CD4-positive, alpha-beta T cell treated with Interleukin-4 for 1 hour (primary cell): ENCODE results near the gene GEN1.
A peak's percentile ranks its signal among the peaks of the same experiment; 100 is the strongest.

Source experiments
- DNase-seq, 2 donors: peaks; one replicate each; pipeline ENCODE4 v3.0.0-alpha.2; 2020 to 2022

The GEN1 gene, protein sequence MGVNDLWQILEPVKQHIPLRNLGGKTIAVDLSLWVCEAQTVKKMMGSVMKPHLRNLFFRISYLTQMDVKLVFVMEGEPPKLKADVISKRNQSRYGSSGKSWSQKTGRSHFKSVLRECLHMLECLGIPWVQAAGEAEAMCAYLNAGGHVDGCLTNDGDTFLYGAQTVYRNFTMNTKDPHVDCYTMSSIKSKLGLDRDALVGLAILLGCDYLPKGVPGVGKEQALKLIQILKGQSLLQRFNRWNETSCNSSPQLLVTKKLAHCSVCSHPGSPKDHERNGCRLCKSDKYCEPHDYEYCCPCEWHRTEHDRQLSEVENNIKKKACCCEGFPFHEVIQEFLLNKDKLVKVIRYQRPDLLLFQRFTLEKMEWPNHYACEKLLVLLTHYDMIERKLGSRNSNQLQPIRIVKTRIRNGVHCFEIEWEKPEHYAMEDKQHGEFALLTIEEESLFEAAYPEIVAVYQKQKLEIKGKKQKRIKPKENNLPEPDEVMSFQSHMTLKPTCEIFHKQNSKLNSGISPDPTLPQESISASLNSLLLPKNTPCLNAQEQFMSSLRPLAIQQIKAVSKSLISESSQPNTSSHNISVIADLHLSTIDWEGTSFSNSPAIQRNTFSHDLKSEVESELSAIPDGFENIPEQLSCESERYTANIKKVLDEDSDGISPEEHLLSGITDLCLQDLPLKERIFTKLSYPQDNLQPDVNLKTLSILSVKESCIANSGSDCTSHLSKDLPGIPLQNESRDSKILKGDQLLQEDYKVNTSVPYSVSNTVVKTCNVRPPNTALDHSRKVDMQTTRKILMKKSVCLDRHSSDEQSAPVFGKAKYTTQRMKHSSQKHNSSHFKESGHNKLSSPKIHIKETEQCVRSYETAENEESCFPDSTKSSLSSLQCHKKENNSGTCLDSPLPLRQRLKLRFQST

GRCh38 chr2:17753803-17754663 lies at the start of gene GEN1, which contains the start of gene SMC6:
GEN1 (plus strand) TSS chr2:17754138; CDS start chr2:17759944, 5,806 bp downstream.
SMC6 (minus strand) TSS chr2:17753810; CDS start chr2:17745946, 7,864 bp downstream.
- peak; percentile 90 to 93 for DNase-seq

DNA sequence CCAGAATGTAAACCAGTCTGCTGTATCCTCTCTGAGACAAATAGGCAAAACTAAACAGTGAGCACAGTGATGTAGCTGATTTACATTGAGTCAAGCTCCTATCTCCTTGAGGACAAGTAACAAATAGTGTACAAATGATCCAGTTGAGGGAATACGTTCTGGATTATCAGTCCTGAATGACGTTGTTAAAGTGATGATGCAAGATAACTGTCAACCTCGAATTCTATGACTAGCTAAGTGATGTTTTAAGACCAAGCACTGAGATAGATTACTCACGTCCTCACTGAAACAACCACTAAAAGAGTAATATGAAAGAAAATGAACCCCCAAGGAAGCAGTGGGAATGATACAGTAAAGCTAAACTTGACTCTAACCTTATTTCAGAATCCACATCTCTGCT lies 47.1 kb upstream of the GEN1 start:
- DNase-seq = no peak

GRCh38 chr2:17708501-17708900 lies 45.4 kb upstream of the GEN1 start:
- DNase-seq = no peak

DNA sequence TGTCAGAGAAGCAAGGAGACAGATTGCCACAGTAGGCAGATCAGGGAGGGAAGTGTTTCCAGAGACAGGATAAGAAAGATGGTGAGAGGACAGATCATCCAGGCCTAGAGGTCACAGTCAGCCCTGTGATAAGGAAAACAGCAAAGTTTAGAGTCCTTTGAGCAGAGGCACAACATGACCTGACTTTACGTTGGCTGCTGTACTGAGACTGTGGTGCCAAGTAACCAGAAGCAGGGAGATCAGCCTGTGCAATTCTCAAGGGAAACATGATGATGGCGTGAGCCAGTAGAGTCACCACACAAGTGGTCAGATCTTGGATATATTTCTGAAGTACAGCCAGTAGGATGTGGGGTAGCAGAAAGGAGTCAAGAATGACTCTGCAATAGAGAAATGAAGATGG lies 44.0 kb upstream of the GEN1 start:
- DNase-seq = no peak

DNA sequence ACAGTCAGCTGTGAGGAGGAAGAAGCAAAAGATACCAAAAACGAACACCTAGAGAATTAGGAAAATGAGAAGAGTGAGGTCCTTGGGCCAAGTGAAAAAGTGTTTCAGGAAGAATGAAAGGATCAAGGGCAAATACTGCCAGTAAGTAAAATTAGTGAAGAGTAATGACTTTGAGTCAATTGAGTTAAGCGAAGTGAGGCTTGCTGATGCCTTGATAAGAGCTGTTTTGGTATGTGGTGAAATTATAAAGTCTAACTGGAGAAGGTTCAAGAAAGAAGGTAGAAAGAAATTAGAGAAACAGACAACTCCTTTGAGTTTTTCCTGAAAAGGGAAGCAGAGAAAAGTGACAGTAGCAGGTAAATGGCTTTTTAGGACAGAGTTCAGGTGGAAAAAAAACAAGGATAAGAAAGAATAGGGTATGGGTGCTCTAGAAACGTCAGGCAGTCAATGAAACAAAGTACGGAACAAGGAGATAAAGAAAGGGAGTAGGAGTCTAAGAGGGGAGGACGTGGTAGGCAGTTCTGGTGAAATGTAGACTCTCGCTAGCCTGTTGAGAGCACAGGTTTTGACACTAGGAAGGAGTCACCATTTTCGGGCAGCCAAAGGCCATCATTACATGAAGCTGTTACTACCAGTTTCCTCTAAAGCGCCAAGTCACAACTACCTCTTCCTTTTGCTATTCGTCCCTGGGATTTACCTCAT lies 43.2 kb upstream of the GEN1 start:
- DNase-seq = no peak

GRCh38 chr2:17713291-17713690 lies 40.6 kb upstream of the GEN1 start:
- no peak for DNase-seq

DNA sequence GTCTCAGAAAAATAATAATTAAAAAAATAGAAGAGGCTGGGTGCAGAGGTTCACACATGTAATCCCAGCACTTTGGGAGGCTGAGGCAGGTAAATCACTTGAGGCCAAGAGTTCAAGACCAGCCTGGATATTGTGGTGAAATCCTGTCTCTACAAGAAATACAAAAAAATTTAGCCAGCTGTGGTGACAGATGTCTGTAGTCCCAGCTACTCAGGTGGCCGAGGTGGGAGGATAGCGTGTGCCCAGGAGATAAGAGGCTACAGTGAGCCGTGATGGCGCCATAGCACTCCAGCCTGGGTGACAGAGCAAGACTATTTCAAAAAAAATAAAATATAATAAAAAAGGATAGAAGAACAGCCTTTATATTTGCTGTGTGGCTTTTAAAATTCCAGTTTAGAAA lies 36.3 kb upstream of the GEN1 start:
- DNase-seq = no peak

DNA sequence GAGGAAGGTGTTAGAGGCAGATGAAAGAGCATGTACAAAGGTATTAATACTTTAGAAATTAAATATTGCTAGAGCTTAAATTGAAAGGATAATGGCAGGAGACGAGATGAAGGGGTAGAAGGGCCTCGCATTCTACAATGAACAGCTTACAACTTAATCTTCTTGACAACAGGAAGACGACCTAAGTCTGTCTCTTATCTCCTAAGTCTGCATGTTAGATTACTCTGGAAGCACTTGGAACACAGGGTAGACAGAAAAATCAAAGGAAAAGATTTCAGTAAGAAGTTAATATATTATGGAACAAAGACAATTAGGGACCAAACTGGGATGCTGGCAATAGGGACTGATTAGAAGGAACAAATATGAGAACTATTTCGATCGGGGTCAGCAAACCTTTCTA lies 35.2 kb upstream of the GEN1 start:
- DNase-seq = no peak

GRCh38 chr2:17719562-17720371 lies 34.2 kb upstream of the GEN1 start:
- peak in 1 of 2 donors; percentile 31 for DNase-seq

DNA sequence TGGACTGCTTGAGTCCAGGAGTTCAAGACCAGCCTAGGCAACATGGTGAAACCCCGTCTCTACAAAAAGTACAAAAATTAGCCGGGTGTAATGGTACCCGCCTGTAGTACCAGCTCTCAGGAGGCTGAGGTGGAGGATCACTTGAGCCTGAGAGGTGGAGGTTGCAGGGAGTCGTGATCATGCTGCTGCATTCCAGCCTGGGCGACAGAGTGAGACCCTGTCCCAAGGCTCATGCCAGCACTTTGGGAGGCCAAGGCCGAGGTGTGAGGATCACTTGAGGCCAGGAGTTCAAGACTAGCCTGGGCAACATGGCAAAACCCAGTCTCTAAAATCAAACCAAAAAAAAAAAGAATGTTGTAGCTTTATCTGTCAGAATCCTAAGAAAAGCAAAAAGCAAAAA lies 25.7 kb upstream of the GEN1 start:
- DNase-seq = no peak

DNA sequence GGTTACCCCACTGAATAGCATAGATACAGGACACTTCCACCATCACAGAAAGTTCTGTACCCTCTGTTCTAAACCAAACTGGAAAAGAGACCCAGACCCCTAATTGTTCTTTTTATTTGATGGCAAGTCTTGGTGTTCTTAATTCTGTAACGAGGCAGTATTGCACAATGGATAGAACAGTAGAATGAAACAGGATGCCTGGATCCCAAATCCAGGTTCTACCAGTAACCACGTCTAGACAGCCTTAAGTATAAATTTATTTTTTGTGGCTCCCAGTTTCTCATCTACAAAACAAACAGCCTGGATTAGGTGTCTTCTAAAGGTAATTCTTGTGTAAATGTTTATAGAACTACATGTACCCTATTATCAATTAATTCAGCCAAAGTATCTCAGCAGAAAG lies 24.1 kb upstream of the GEN1 start:
- no peak for DNase-seq

DNA sequence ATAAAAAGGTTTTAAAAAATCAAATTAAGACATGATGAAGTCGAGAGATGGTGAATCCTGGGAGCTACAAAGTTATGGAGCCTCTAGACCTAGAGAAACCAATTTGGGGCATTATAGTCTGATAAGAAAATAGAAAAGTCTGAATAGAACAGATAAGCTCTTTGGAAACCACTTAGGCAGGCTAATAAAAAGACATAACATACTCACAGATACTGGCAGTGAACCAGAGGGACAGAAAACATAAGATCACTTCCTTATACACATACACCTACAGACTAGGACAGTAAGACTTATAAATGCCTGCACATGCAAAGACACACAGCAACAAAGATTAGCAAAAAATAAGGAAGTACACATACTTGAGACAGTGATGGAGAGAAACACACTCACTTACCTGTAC lies 20.3 kb upstream of the GEN1 start:
- DNase-seq = no peak

DNA sequence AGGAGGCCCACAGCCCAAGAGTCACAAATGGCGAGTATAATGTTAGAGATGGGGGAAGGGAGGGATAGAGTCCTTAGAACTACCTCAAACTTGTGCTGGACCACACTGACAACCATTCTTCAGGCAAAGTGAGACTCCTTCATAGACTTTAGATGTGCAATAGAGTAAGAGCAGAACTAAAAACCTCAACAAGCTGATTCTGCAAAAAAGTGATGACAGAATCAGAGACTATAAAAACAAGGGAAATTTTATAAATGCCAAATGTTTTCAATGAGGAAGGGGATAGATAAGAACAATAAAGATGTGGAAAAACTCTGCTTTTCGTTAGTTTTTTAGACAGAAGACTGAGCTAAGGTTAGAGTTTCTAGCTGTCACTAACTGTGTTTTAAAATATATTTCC lies 18.1 kb upstream of the GEN1 start:
- no peak for DNase-seq

GRCh38 chr2:17736989-17737388 lies 16.9 kb upstream of the GEN1 start:
- DNase-seq = no peak

DNA sequence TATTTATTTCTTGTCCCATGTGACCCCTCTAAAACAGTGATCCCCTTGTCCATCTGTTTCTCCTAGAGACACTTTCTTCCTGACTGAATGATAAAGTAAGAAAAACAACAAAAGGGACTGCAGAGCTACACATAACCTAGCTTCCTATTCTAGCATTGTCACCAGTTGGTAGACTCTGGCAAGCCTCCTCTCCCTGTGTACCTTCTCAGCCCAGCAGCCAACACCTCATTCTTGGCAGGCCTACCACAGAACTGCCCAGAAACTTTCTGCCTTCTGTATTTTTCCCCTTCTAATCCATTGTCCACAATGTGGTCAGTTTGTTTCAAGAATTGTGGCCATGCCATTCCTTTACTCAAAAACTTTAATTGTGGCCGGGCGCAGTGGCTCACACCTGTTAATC lies 13.7 kb upstream of the GEN1 start:
- no peak for DNase-seq

GRCh38 chr2:17747684-17748452 lies 6.1 kb upstream of the GEN1 start:
- DNase-seq = no peak

- DNase-seq = no peak
Observed at GRCh38 chr2:17748745-17749144, 5.2 kb upstream of the GEN1 start.

- DNase-seq = peak in 1 of 2 donors; percentile 11
Observed at GRCh38 chr2:17749753-17750438, 4.0 kb upstream of the GEN1 start.

- DNase-seq = no peak
Observed at GRCh38 chr2:17752246-17752645, 1.7 kb upstream of the GEN1 start.
